Transverse colon (tissue), 4 donors: ENCODE measurements around the gene GOLGA8M. TPM values are rescaled to one million over a fixed set of nuclear protein-coding genes. Genes with fewer than 3 reads are reported as not detected.
"Not testable (repeated sequence)": the region's sequence is repeated elsewhere in the genome, so short reads cannot be mapped to it uniquely, and the experiment has no call there.

Source experiments
- DNase-seq: peaks from one replicate; pipeline ENCODE4 v3.0.0-alpha.2; 2019
- H3K27ac ChIP-seq, 4 donors: fragments of 200-600 bp; sonication (generic); 2 replicates each; pipeline ENCODE4 v1.5.1; 2016 to 2018; ENCODE audit warnings: inconsistent platforms in 4 of 4
- H3K27me3 ChIP-seq: fragments of 200-600 bp; sonication (generic); 2 replicates; pipeline ENCODE4 v1.5.1; 2017; ENCODE audit warnings: inconsistent platforms
- H3K36me3 ChIP-seq, 4 donors: fragments of 200-600 bp; sonication (generic); 2 replicates each; pipeline ENCODE4 v1.5.1; 2017 to 2019; ENCODE audit warnings: inconsistent platforms in 4 of 4
- H3K4me1 ChIP-seq, 4 donors: fragments of 200-600 bp; sonication (generic); 2 replicates each; pipeline ENCODE4 v1.5.1; 2017 to 2020; ENCODE audit warnings: inconsistent platforms in 4 of 4
- H3K4me3 ChIP-seq, 4 donors: fragments of 200-600 bp; sonication (generic); 1 replicate in 1 of 4; 2 replicates in 3 of 4; pipeline versions ENCODE4 v1.5.1 to v1.6.1; 2017 to 2019; ENCODE audit warnings: inconsistent platforms in 4 of 4
- H3K9me3 ChIP-seq, 2 donors: fragments of 200-600 bp; sonication (generic); 2 replicates each; pipeline ENCODE4 v1.5.1; 2017 to 2019; ENCODE audit warnings: inconsistent platforms in 2 of 2
- WGBS, 2 donors: methylation state at CpG; one replicate each; pipeline ENCODE4 v1.1.5; 2018; ENCODE audit warnings: low coverage in 1 of 2; 5-methylcytosine and 5-hydroxymethylcytosine counted together
- in situ Hi-C, 4 donors: fragments of 200-750 bp; cut with MboI; loops; one replicate each; pipeline versions ENCODE4 v1.15.0 to v1.15.1; 2017; ENCODE audit warnings: low sequenced_read_pairs in 3 of 4, low pct_ligation_motif_present in 1 of 4, low pct_unique_long_range_greater_than_20kb in 1 of 4
- intact Hi-C: fragments of 100-400 bp; cut with DNase I; formaldehyde crosslinking; loops from one replicate; pipeline ENCODE4 v1.15.1; 2023; ENCODE audit warnings: low total_unique reads
- total RNA-seq, 4 donors: library from RNA; depleted of rRNA; stranded (reverse); fragments of >200 nt; gene quantifications; one replicate each; pipeline ENCODE4 v1.1.0, GENCODE V29; 2016

Gene GOLGA8M
- under 1 TPM in 1 of 4 donors, not detected in 3; 0.41 TPM for total RNA-seq

GRCh38 chr15:28712270-28712669 lies at the start of gene GOLGA8M:
Gene GOLGA8M (minus strand): TSS chr15:28712421. CDS start chr15:28712323, 98 bp downstream.
- H3K36me3 ChIP-seq, H3K4me3 ChIP-seq, in situ Hi-C loops, H3K9me3 ChIP-seq, H3K4me1 ChIP-seq, H3K27me3 ChIP-seq, DNase-seq, intact Hi-C loops, H3K27ac ChIP-seq: not testable (repeated sequence)
- no CpG with 5 or more reads among the region's 10 CpGs for WGBS, 2 donors

- DNase-seq, in situ Hi-C loops, H3K36me3 ChIP-seq, H3K4me3 ChIP-seq, H3K4me1 ChIP-seq, H3K27me3 ChIP-seq, H3K9me3 ChIP-seq, intact Hi-C loops, H3K27ac ChIP-seq: not testable (repeated sequence)
- WGBS, 2 donors = 81 to 92% methylated on average over 2 to 6 of the region's 6 CpGs
Observed at GRCh38 chr15:28742890-28743289, 30.7 kb upstream of the GOLGA8M start.

- H3K27me3 ChIP-seq, DNase-seq, H3K9me3 ChIP-seq, H3K36me3 ChIP-seq, H3K4me1 ChIP-seq, in situ Hi-C loops, intact Hi-C loops: not testable (repeated sequence)
- Histone ChIP-seq H3K27ac (peak overlapping the region; percentile 44 to 66 (median 60)), H3K4me3 (peak overlapping the region in 1 of 4 donors; percentile 30)
- WGBS, 2 donors = 10 to 25% methylated on average over 2 to 9 of the region's 9 CpGs
Observed at GRCh38 chr15:28738590-28739292, 26.5 kb upstream of the GOLGA8M start.

- H3K27ac ChIP-seq = peak overlapping the region; percentile 73 to 83 (median 76)
- H3K9me3 ChIP-seq, H3K4me1 ChIP-seq, in situ Hi-C loops, intact Hi-C loops, DNase-seq, H3K36me3 ChIP-seq, H3K27me3 ChIP-seq: not testable (repeated sequence)
- WGBS, 2 donors = 26% methylated on average over 3 of the region's 23 CpGs; no CpG with 5 or more reads in 1 of the 2 donors
- peak overlapping the region in 3 of 4 donors; percentile 39 to 49 (median 46) for H3K4me3 ChIP-seq
Observed at GRCh38 chr15:28738200-28738561, 26.0 kb upstream of the GOLGA8M start.

- intact Hi-C loops, in situ Hi-C loops, H3K9me3 ChIP-seq, H3K4me1 ChIP-seq, H3K36me3 ChIP-seq, H3K27me3 ChIP-seq: not testable (repeated sequence)
- Histone ChIP-seq H3K27ac (peak overlapping the region; percentile 73 to 83 (median 76)), H3K4me3 (peak overlapping the region in 3 of 4 donors; percentile 39 to 49 (median 46))
- 0% methylated on average over 51 of the region's 101 CpGs; no CpG with 5 or more reads in 1 of the 2 donors for WGBS, 2 donors
- DNase-seq = peak; percentile 13
Observed at GRCh38 chr15:28737521-28738199, 25.4 kb upstream of the GOLGA8M start.

- H3K27me3 ChIP-seq, H3K4me3 ChIP-seq, H3K36me3 ChIP-seq, H3K4me1 ChIP-seq, H3K27ac ChIP-seq, DNase-seq, intact Hi-C loops, in situ Hi-C loops, H3K9me3 ChIP-seq: not testable (repeated sequence)
- 36% methylated on average over 2 of the region's 2 CpGs; no CpG with 5 or more reads in 1 of the 2 donors for WGBS, 2 donors
Observed at GRCh38 chr15:28728061-28728460, 15.8 kb upstream of the GOLGA8M start.

- DNase-seq, in situ Hi-C loops, H3K36me3 ChIP-seq, H3K27me3 ChIP-seq, H3K4me3 ChIP-seq, H3K9me3 ChIP-seq, H3K27ac ChIP-seq, H3K4me1 ChIP-seq, intact Hi-C loops: not testable (repeated sequence)
- WGBS, 2 donors = 90 to 100% methylated on average over 2 to 14 of the region's 14 CpGs
Observed at GRCh38 chr15:28727026-28727425, 14.8 kb upstream of the GOLGA8M start.
